ENCODE data around the gene GABBR1. TPM values are rescaled to one million over a fixed set of nuclear protein-coding genes. Genes with fewer than 3 reads are reported as not detected.
"Not testable (repeated sequence)": the region's sequence is repeated elsewhere in the genome, so short reads cannot be mapped to it uniquely, and the experiment has no call there.

GABBR1 gene
- total RNA-seq, 1 donor from 2014 or later = 71.7 TPM

GRCh38 chr6:29678114-29678513, 45.1 kb upstream of the GABBR1 start:
- peaks cover 12% of the 10 kb centered on the region for H3K4me1 Mint-ChIP-seq (ENCODE audit: unreplicated experiment)
- H3K4me3 Mint-ChIP-seq = no peak overlapping the region
- no peaks in the 10 kb centered on the region for H3K9me3 Mint-ChIP-seq
- H3K27ac Mint-ChIP-seq = no peak overlapping the region
- no peak for DNase-seq (ENCODE audit: extremely low spot score, unreplicated experiment)
- no peaks in the 10 kb centered on the region for H3K36me3 Mint-ChIP-seq
- TF ChIP-seq, protein P1, sequence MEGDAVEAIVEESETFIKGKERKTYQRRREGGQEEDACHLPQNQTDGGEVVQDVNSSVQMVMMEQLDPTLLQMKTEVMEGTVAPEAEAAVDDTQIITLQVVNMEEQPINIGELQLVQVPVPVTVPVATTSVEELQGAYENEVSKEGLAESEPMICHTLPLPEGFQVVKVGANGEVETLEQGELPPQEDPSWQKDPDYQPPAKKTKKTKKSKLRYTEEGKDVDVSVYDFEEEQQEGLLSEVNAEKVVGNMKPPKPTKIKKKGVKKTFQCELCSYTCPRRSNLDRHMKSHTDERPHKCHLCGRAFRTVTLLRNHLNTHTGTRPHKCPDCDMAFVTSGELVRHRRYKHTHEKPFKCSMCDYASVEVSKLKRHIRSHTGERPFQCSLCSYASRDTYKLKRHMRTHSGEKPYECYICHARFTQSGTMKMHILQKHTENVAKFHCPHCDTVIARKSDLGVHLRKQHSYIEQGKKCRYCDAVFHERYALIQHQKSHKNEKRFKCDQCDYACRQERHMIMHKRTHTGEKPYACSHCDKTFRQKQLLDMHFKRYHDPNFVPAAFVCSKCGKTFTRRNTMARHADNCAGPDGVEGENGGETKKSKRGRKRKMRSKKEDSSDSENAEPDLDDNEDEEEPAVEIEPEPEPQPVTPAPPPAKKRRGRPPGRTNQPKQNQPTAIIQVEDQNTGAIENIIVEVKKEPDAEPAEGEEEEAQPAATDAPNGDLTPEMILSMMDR (conservative IDR thresholded peaks at IDR 0.05) = no peak
- peaks cover 4% of the 10 kb centered on the region for H3K27me3 Mint-ChIP-seq

DNA sequence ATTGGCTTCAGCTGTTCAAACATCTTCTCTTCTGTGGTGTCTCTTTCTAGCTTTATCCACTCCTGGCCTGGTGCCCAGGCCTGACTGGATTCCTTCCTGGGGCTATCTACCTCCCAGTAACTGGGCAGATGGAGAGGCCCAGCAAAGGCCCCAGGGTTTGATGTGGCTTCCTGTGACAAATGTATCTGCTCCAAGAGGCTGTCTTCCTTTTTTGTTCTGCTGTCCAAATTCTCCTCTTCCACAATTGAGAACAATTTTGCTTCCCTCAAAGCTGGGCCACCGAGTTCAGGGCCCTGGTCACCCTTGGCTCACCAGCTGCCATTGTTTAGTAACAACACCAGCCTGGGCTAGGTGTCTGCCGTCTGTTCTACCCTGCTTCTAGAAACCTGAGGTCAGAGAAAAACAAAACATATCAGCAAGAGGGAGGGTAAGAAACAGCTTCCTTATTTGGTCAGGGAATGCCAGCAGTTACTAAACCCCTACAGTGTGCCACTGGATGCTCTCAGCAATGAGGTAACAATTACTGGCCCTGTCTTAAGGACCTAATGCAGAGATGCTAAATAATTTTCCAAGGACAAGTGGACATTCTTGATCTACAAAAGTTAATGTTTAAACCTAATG, 44.1 kb upstream of the GABBR1 start:
- TF ChIP-seq, protein P1 (conservative IDR thresholded peaks at IDR 0.05) = no peak
- Mint-ChIP-seq H3K4me1 (ENCODE audit: unreplicated experiment) (peaks cover 12% of the 10 kb centered on the region), H3K36me3 (no peaks in the 10 kb centered on the region), H3K27me3 (peaks cover 4% of the 10 kb centered on the region), H3K9me3 (no peaks in the 10 kb centered on the region), H3K4me3 (no peak overlapping the region), H3K27ac (peak overlapping the region; percentile 32)
- no peak for DNase-seq (ENCODE audit: extremely low spot score, unreplicated experiment)

DNA sequence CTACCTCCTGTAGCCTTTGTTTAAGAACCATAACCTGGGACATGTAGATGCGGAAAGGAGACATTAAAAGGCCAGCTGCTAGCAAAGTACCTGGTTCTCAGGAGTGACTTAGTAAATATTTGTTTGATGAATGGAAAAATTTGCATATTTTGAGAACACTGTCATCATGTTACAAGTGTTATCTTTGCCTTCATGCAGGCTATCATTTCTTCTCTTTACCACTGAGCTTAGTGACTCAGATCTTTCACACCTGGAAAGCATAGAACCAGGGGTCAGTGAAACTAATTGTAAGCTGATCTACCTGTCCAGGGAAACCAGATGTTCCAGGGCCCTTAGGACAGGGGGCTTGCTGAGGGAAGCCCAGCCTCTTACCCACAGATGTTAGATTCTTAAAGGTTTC, 42.6 kb upstream of the GABBR1 start:
- H3K4me3 Mint-ChIP-seq = no peak overlapping the region

GRCh38 chr6:29674008-29674407, 41.0 kb upstream of the GABBR1 start:
- Mint-ChIP-seq H3K27ac (no peak overlapping the region), H3K27me3 (peaks cover 7% of the 10 kb centered on the region), H3K4me1 (ENCODE audit: unreplicated experiment) (peaks cover 7% of the 10 kb centered on the region), H3K36me3 (no peaks in the 10 kb centered on the region), H3K4me3 (no peak overlapping the region), H3K9me3 (no peaks in the 10 kb centered on the region)
- no peak for DNase-seq (ENCODE audit: extremely low spot score, unreplicated experiment)
- TF ChIP-seq, protein P1 (conservative IDR thresholded peaks at IDR 0.05) = no peak

More for the DNA sequence above, 42.6 kb upstream of the GABBR1 start:
- no peak for DNase-seq (ENCODE audit: extremely low spot score, unreplicated experiment)
- H3K9me3 Mint-ChIP-seq = no peaks in the 10 kb centered on the region
- H3K4me1 Mint-ChIP-seq (ENCODE audit: unreplicated experiment) = peaks cover 12% of the 10 kb centered on the region
- no peak overlapping the region for H3K27ac Mint-ChIP-seq
- no peaks in the 10 kb centered on the region for H3K36me3 Mint-ChIP-seq
- peaks cover 5% of the 10 kb centered on the region for H3K27me3 Mint-ChIP-seq
- TF ChIP-seq, protein P1 (conservative IDR thresholded peaks at IDR 0.05) = no peak

DNA sequence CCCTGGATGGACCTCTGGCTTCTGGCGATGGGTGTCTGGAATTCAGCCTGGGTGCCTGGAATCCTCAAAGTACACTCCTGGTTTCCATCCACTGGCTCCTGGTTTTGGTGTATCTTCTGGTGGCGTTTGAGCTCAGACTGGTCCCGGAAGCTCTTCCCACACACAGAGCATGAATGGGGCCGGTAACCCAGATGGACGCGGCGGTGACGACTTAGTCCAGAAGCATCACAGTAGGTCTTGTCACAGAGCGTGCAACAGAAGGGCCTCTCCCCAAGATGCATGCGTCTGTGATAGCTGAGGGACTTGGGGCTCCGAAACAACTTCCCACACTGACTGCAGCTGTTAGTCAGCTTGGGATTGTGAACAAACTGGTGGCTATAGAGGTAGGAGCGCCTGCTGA, 40.2 kb upstream of the GABBR1 start:
- Mint-ChIP-seq H3K9me3 (no peaks in the 10 kb centered on the region), H3K4me3 (no peak overlapping the region), H3K36me3 (no peaks in the 10 kb centered on the region), H3K27ac (no peak overlapping the region), H3K4me1 (ENCODE audit: unreplicated experiment) (peaks cover 6% of the 10 kb centered on the region), H3K27me3 (peaks cover 8% of the 10 kb centered on the region)
- TF ChIP-seq, protein P1 (conservative IDR thresholded peaks at IDR 0.05) = no peak
- DNase-seq (ENCODE audit: extremely low spot score, unreplicated experiment) = no peak

DNA sequence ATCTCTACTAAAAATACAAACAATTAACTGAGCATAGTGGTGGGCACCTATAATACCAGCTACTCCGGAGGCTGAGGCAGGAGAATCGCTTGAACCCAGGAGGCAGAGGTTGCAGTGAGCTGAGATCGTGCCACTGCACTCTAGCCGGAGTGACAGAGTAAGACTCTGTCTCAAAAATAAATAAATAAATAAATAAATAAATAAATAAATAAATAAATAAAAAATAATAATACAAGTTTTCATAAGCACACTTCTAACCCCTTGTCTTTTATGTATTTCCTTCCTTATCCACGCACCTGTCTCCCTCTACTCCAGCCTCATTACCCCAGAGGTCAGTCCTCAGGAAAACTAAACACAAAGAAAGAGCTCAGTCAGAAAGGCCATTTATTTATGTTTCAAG, 39.1 kb upstream of the GABBR1 start:
- not testable (repeated sequence) for H3K4me3 Mint-ChIP-seq; H3K27ac Mint-ChIP-seq; H3K36me3 Mint-ChIP-seq; H3K4me1 Mint-ChIP-seq (ENCODE audit: unreplicated experiment); H3K9me3 Mint-ChIP-seq; DNase-seq (ENCODE audit: extremely low spot score, unreplicated experiment)
- H3K27me3 Mint-ChIP-seq = peaks cover 15% of the 10 kb centered on the region

Data from type B pancreatic cell (in vitro differentiated cells).